GM23338 (cell line): Measurements from ENCODE around the gene CDYL2. TPM values are rescaled to one million over a fixed set of nuclear protein-coding genes. Genes with fewer than 3 reads are reported as not detected.

Experiments
- ATAC-seq: fragments of 200-7000 bp; cut with Tn5 transposase; 3 replicates; pipeline ENCODE4 v1.9.1; 2020
- DNase-seq: peaks from one replicate; pipeline ENCODE4 v3.0.0-alpha.2; 2015; ENCODE audit warnings: low spot score
- H2AFZ ChIP-seq: fragments of 200-600 bp; sonication (generic); 2 replicates; pipeline ENCODE4 v1.8.0; 2016; ENCODE audit warnings: antibody characterized with exemption, mild to moderate bottlenecking, moderate library complexity
- H3F3A ChIP-seq: fragments of 200-600 bp; sonication (generic); replicated peaks from 2 replicates; pipeline ENCODE4 v1.8.0; 2017; ENCODE audit warnings: antibody characterized with exemption, mixed run types, low read depth
- H3K27ac ChIP-seq: fragments of 200-600 bp; sonication (generic); 2 replicates; pipeline ENCODE4 v1.6.1; 2016; ENCODE audit warnings: low read depth
- H3K27me3 ChIP-seq: fragments of 200-600 bp; sonication (generic); 2 replicates; pipeline ENCODE4 v1.8.0; 2016; ENCODE audit warnings: mild to moderate bottlenecking, mixed run types, moderate library complexity; ENCODE audit not compliant: insufficient read depth
- H3K36me3 ChIP-seq: fragments of 200-600 bp; sonication (generic); 2 replicates; pipeline ENCODE4 v1.8.0; 2016; ENCODE audit warnings: mild to moderate bottlenecking; ENCODE audit not compliant: insufficient read depth
- H3K4me1 ChIP-seq: fragments of 200-600 bp; sonication (generic); 2 replicates; pipeline ENCODE4 v1.8.0; 2016; ENCODE audit warnings: mild to moderate bottlenecking, moderate library complexity; ENCODE audit not compliant: insufficient read depth
- H3K4me2 ChIP-seq: fragments of 200-600 bp; sonication (generic); 2 replicates; pipeline ENCODE4 v1.7.1; 2017; ENCODE audit warnings: mixed run types
- H3K4me3 ChIP-seq: fragments of 200-600 bp; sonication (generic); 2 replicates; pipeline ENCODE4 v1.6.1; 2016; ENCODE audit warnings: mixed run types
- H3K79me2 ChIP-seq: fragments of 200-600 bp; sonication (generic); replicated peaks from 2 replicates; pipeline ENCODE4 v1.8.0; 2017; ENCODE audit warnings: mild to moderate bottlenecking; ENCODE audit not compliant: insufficient read depth
- H3K9me2 ChIP-seq: fragments of 200-600 bp; sonication (generic); 2 replicates; pipeline ENCODE4 v1.8.0; 2017; ENCODE audit not compliant: insufficient read depth
- H4K20me1 ChIP-seq: fragments of 200-600 bp; sonication (generic); replicated peaks from 2 replicates; pipeline ENCODE4 v1.8.0; 2017; ENCODE audit warnings: mild to moderate bottlenecking; ENCODE audit not compliant: insufficient read depth
- H3K27ac Mint-ChIP-seq: 2 replicates; pipeline ENCODE4 v1.8.0; 2020; ENCODE audit warnings: inconsistent platforms, mild to moderate bottlenecking, moderate library complexity, mixed read lengths
- H3K27me3 Mint-ChIP-seq: 3 replicates; pipeline ENCODE4 v1.8.0; 2022; ENCODE audit warnings: low read depth, mild to moderate bottlenecking, moderate library complexity, mixed read lengths, inconsistent platforms; ENCODE audit not compliant: insufficient read depth, poor library complexity
- H3K36me3 Mint-ChIP-seq: 3 replicates; pipeline ENCODE4 v1.8.0; 2021; ENCODE audit warnings: low read depth, mild to moderate bottlenecking, inconsistent platforms, moderate library complexity, mixed read lengths
- H3K4me1 Mint-ChIP-seq: 3 replicates; pipeline ENCODE4 v1.8.0; 2020; ENCODE audit warnings: mild to moderate bottlenecking, inconsistent platforms, mixed read lengths
- H3K4me3 Mint-ChIP-seq: 3 replicates; pipeline ENCODE4 v1.8.0; 2021; ENCODE audit warnings: moderate library complexity, mild to moderate bottlenecking, inconsistent platforms, mixed read lengths
- H3K9me3 Mint-ChIP-seq: 3 replicates; pipeline ENCODE4 v1.8.0; 2020; ENCODE audit warnings: moderate library complexity, mild to moderate bottlenecking, inconsistent platforms, mixed read lengths
- NANOG ChIP-seq: IDR thresholded peaks from 2 replicates; pipeline ENCODE4 v1.6.1; 2016; ENCODE audit warnings: antibody characterized with exemption, borderline replicate concordance
- REST ChIP-seq: IDR thresholded peaks from one replicate; pipeline ENCODE4 v1.6.1; 2018; ENCODE audit warnings: antibody characterized with exemption; ENCODE audit not compliant: unreplicated experiment
- STAT1 ChIP-seq: IDR thresholded peaks from one replicate; pipeline ENCODE4 v1.6.1; 2016; ENCODE audit warnings: antibody characterized with exemption; ENCODE audit not compliant: unreplicated experiment
- ZNF462 ChIP-seq: fragments of 250-450 bp; sonication (Bioruptor Pico); IDR thresholded peaks from 2 replicates; pipeline ENCODE4 v1.5.0; 2020; ENCODE audit warnings: mild to moderate bottlenecking, moderate library complexity
- polyA plus RNA-seq: library from polyadenylated mRNA; unstranded; fragments of >200 nt; fragmentation: Nextera tagmentation; extraction: Ambion mirVana; gene quantifications from 2 replicates; pipeline ENCODE4 v1.2.1, GENCODE V29; 2016
- total RNA-seq: library from RNA; depleted of rRNA; stranded (reverse); fragments of >200 nt; shearing (Covaris generic); gene quantifications from 2 replicates; pipeline ENCODE4 v1.2.3, GENCODE V29; 2014

Gene CDYL2
- total and polyA plus RNA-seq, 2 experiments from 2014 or later: 0.82 to 4.3 TPM

- H3K4me3 ChIP-seq: no peak overlapping the region
- H2AFZ ChIP-seq: no peak overlapping the region
- H3K36me3 ChIP-seq: no peaks in the 10 kb centered on the region
- Mint-ChIP-seq H3K9me3 (peaks cover 4% of the 10 kb centered on the region), H3K27ac (no peak overlapping the region), H3K36me3 (no peaks in the 10 kb centered on the region), H3K27me3 (peaks cover 2% of the 10 kb centered on the region), H3K4me3 (no peak overlapping the region), H3K4me1 (peaks cover 12% of the 10 kb centered on the region; the same call in 2 of the 3 replicates)
- H3F3A ChIP-seq: no peaks in the 10 kb centered on the region
- no peaks in the 10 kb centered on the region for H3K27me3 ChIP-seq
- H3K27ac ChIP-seq: no peak overlapping the region
- no peak for ATAC-seq
- 0 out of 2 replicates have a peak, but pooled peaks cover 7% of the 10 kb centered on the region for H3K9me2 ChIP-seq
- peaks cover 3% of the 10 kb centered on the region; the same call in 1 of the 2 replicates for H3K4me1 ChIP-seq
- DNase-seq: no peak
- H3K79me2 ChIP-seq: no peaks in the 10 kb centered on the region
- no peaks in the 10 kb centered on the region for H4K20me1 ChIP-seq
- H3K4me2 ChIP-seq: no peak overlapping the region
- TF ChIP-seq REST (no peak), STAT1 (no peak), NANOG (no peak), ZNF462 (CRISPR knock-in tag) (no peak)
Measured at GRCh38 chr16:80665356-80665755, 139.0 kb downstream of the CDYL2 start.
